ENCODE measurements around the gene MYO18B. TPM values are rescaled to one million over a fixed set of nuclear protein-coding genes. Genes with fewer than 3 reads are reported as not detected.

MYO18B gene
- polyA plus RNA-seq, 1 donor (not counting 4 experiments of a cell fraction or from before 2014, with no cell fraction given) = not detected

DNA sequence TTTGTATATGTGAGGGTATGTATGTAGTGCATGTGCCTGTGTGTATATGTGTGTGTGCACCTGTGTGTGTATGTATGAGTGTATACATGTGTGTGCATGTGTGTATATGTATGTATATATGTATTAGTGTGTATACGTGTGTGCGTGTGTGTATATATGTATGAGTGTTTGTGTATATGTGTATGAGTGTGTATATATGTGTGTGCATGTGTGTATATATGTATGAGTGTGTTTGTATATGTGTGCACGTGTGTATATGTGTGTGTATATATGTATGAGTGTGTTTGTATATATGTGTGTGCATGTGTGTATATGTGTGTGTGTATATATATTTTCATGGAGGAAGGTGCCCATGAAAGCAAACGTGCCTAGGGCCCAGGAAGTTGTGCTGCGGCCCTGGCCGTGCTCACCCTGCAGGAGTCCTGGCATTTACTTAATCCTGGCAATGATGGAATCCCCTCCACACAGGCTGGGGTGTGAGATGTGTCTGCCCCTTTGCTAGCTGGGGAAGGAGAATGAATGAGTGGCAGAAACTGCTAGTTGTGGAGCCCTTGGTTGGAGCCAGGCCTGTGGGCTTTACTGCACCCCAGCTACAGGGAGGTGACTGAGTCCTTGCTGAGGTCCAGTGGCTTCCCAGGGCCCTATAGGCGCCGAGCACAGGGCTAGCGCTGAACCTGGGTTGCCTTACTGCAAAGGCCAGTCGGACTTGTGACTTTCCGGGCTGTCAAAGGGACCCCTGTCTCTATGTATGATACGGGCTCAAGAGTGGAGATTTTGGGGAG, 97.2 kb downstream of the MYO18B start:
- H3K4me1 ChIP-seq (ENCODE audit: control insufficient read depth, extremely low read depth, insufficient read depth, low read length) = no peaks in the 10 kb centered on the region
- H3K27me3 ChIP-seq (ENCODE audit: control insufficient read depth, extremely low read depth, insufficient read depth, low read length) = no peaks in the 10 kb centered on the region
- no peak overlapping the region for H3K9ac ChIP-seq (ENCODE audit: control insufficient read depth, extremely low read depth, insufficient read depth, low read length)
- FAIRE-seq (no peak), DNase-seq (ENCODE audit: low read depth, low spot score) (no peak)
- no peaks in the 10 kb centered on the region for H3K9me1 ChIP-seq (ENCODE audit: control insufficient read depth, extremely low read depth, insufficient read depth, low read length)
- no peaks in the 10 kb centered on the region for H4K20me1 ChIP-seq (ENCODE audit: control insufficient read depth, extremely low read depth, insufficient read depth, low read length)
- no peak overlapping the region for H2AFZ ChIP-seq (ENCODE audit: control insufficient read depth, low read length)
- no peaks in the 10 kb centered on the region for H3K36me3 ChIP-seq (ENCODE audit: control insufficient read depth in 2 of 2, extremely low read depth in 1 of 2, insufficient read depth in 2 of 2, low read length in 2 of 2)
- no peak for TF ChIP-seq EZH2 (IDR thresholded peaks at IDR 0.05; ENCODE audit: low read length)
- TF ChIP-seq, protein P1, sequence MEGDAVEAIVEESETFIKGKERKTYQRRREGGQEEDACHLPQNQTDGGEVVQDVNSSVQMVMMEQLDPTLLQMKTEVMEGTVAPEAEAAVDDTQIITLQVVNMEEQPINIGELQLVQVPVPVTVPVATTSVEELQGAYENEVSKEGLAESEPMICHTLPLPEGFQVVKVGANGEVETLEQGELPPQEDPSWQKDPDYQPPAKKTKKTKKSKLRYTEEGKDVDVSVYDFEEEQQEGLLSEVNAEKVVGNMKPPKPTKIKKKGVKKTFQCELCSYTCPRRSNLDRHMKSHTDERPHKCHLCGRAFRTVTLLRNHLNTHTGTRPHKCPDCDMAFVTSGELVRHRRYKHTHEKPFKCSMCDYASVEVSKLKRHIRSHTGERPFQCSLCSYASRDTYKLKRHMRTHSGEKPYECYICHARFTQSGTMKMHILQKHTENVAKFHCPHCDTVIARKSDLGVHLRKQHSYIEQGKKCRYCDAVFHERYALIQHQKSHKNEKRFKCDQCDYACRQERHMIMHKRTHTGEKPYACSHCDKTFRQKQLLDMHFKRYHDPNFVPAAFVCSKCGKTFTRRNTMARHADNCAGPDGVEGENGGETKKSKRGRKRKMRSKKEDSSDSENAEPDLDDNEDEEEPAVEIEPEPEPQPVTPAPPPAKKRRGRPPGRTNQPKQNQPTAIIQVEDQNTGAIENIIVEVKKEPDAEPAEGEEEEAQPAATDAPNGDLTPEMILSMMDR (optimal IDR thresholded peaks at IDR 0.05 in 1 of 3, IDR thresholded peaks at IDR 0.05 in 1 of 3, conservative IDR thresholded peaks at IDR 0.05 in 1 of 3; ENCODE audit: extremely low read depth in 1 of 3, insufficient read depth in 2 of 3, low read length in 3 of 3) = no peak
- dilution Hi-C loops (cut with MboI; ENCODE audit: extremely low pct_ligation_motif_present, low sequenced_read_pairs) = no loop called here
- no peak overlapping the region for H3K4me3 ChIP-seq (ENCODE audit: control insufficient read depth in 2 of 3, extremely low read depth in 1 of 3, insufficient read depth in 2 of 3, low read depth in 1 of 3, low read length in 3 of 3)
- H3K27ac ChIP-seq (ENCODE audit: control insufficient read depth, insufficient read depth, low read length) = no peak overlapping the region
- H3K4me2 ChIP-seq (ENCODE audit: control insufficient read depth, extremely low read depth, insufficient read depth, low read depth, low read length) = no peak overlapping the region
- H3K79me2 ChIP-seq (ENCODE audit: control insufficient read depth, insufficient read depth, low read length) = no peaks in the 10 kb centered on the region
- H3K9me3 ChIP-seq (ENCODE audit: control insufficient read depth, low read depth, low read length) = no peaks in the 10 kb centered on the region

- dilution Hi-C loops (cut with MboI; ENCODE audit: extremely low pct_ligation_motif_present, low sequenced_read_pairs) = no loop called here
- TF ChIP-seq EZH2 (IDR thresholded peaks at IDR 0.05; ENCODE audit: low read length) = no peak
- Histone ChIP-seq H3K9ac (ENCODE audit: control insufficient read depth, extremely low read depth, insufficient read depth, low read length) (no peak overlapping the region), H3K27ac (ENCODE audit: control insufficient read depth, insufficient read depth, low read length) (no peak overlapping the region), H3K4me1 (ENCODE audit: control insufficient read depth, extremely low read depth, insufficient read depth, low read length) (no peaks in the 10 kb centered on the region), H2AFZ (ENCODE audit: control insufficient read depth, low read length) (no peak overlapping the region), H4K20me1 (ENCODE audit: control insufficient read depth, extremely low read depth, insufficient read depth, low read length) (no peaks in the 10 kb centered on the region), H3K9me1 (ENCODE audit: control insufficient read depth, extremely low read depth, insufficient read depth, low read length) (no peaks in the 10 kb centered on the region), H3K9me3 (ENCODE audit: control insufficient read depth, low read depth, low read length) (no peaks in the 10 kb centered on the region), H3K79me2 (ENCODE audit: control insufficient read depth, insufficient read depth, low read length) (no peaks in the 10 kb centered on the region), H3K4me2 (ENCODE audit: control insufficient read depth, extremely low read depth, insufficient read depth, low read depth, low read length) (no peak overlapping the region), H3K4me3 (ENCODE audit: control insufficient read depth in 2 of 3, extremely low read depth in 1 of 3, insufficient read depth in 2 of 3, low read depth in 1 of 3, low read length in 3 of 3) (no peak overlapping the region), H3K36me3 (ENCODE audit: control insufficient read depth in 2 of 2, extremely low read depth in 1 of 2, insufficient read depth in 2 of 2, low read length in 2 of 2) (no peaks in the 10 kb centered on the region), H3K27me3 (ENCODE audit: control insufficient read depth, extremely low read depth, insufficient read depth, low read length) (no peaks in the 10 kb centered on the region)
- FAIRE-seq (no peak), DNase-seq (ENCODE audit: low read depth, low spot score) (no peak)
These were observed 97.8 kb downstream of the MYO18B start for GRCh38 chr22:25839755-25840154.

Measured in keratinocyte (primary cell).